Stimulated activated CD4-positive, alpha-beta T cell treated with anti-CD3 and anti-CD28 coated beads, Interleukin-4, amount 100 ng/mL, for 24 hours (primary cell): ENCODE measurements around the gene RIMBP3C.
"Not testable (repeated sequence)": the region's sequence is repeated elsewhere in the genome, so short reads cannot be mapped to it uniquely, and the experiment has no call there.

Experiments used
- DNase-seq: peaks from one replicate; pipeline ENCODE4 v3.0.0-alpha.2; 2020

Gene RIMBP3C

DNA sequence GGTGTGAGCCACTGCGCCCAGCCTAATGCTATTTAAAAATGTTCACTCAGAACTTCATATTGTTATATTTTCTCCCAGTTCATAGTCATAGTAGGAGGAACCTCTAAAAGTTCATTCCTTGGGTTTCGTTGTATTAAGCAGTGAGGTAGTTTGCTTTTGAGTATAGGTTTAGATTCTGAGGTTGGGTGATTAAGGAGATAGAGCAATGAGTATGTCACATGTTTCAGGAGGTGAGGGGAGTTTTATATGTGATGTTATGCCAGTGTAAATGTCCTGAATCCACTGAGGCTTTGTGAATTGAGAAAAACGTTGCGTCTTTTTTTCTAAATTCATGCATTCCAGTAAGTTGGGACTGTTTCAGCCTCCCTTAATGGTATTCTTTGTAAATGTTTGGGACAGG, 20.4 kb upstream of the RIMBP3C start:
- no peak for DNase-seq

GRCh38 chr22:21570398-21570797, 19.1 kb upstream of the RIMBP3C start:
- no peak for DNase-seq

- DNase-seq, result no peak
These were observed 18.4 kb upstream of the RIMBP3C start for GRCh38 chr22:21569459-21570170.

DNA sequence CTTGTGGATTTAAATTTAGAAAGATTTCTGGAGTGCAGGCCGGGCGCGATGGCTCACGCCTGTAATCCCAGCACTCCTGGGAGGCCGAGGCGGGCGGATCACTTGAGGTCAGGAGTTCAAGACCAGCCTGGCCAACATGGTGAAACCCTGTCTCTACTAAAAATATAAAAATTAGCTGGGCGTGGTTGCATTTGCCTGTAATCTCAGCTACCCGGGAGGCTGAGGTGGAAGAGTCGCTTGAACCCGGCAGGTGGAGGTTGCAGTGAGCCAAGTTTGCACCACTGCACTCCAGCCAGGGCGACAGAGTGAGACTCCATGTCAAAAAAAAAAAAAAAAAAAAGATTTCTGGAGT, 17.8 kb upstream of the RIMBP3C start:
- not testable (repeated sequence) for DNase-seq

GRCh38 chr22:21568347-21569075, 17.2 kb upstream of the RIMBP3C start:
- peak; percentile 26 for DNase-seq

DNA sequence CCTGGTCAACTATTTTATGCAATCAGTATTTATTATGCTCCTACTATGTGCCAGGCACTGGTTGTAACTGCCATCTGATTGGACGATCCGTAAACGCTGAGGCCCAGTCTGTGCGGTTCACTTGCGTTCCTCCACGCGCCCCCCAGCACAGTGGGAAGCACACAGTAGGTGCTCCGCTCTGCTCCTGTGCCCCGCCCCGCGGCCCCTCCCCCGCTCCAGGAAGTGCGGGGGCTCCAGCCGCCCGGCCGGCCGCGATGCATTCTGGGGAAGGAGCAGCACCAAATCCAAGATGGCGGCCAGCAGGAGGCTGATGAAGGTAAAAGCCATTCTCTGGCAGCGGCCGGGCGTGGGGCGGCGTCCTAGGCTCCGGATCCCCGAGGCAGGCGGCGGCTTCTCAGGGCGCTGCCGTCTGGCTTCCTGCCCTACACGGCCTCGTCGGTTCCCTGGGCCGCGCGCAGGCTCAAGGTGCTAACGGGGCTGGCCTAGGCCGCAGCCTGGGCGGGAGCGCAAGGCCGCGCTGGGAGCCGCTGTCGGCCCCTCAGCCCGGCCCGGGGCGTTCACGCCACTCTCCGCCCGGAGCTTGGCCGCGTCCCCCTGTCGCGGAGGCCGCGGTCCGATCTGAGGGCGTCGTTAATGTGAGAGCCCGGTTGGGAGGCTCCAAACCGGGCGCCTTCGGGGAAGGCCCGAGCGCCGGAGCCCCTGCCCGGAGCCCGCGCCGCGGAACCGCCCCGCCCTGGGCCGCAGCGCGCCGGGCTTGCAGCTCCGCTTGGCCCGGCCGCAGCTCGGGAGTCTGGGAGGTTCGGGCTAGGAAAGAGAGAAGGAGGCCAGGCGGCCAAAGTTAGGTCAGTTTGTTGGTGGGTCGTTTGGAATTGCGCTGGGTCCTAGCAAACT, 16.4 kb upstream of the RIMBP3C start, which contains the start of gene UBE2L3:
Gene UBE2L3 (plus strand): TSS at position 259 of the 891 bp plus-strand sequence. CDS start 31 bp downstream, at position 290.
- peak; percentile 85 for DNase-seq

DNA sequence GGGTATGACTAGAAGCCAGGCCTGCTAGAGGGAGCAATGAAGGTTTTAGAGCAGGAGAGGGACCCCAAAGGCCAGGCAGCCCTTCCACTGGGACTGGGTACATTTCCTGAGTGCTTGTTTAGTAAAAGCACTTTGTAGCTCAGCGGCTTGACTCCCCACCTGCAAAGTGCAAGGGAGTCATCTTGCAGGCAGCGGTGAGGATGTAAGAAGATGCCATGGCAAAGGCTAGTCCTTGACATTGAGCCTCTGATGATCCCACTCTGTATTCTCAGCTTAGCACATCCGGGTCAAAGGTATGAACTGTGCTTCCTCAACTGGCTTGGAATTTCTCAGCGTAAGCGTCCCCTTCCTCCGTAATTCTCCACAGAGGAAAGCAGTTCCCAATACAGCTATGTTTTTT, 13.2 kb upstream of the RIMBP3C start:
- DNase-seq, result no peak

- DNase-seq, result no peak
These were observed 12.7 kb upstream of the RIMBP3C start for GRCh38 chr22:21563912-21564311.

DNA sequence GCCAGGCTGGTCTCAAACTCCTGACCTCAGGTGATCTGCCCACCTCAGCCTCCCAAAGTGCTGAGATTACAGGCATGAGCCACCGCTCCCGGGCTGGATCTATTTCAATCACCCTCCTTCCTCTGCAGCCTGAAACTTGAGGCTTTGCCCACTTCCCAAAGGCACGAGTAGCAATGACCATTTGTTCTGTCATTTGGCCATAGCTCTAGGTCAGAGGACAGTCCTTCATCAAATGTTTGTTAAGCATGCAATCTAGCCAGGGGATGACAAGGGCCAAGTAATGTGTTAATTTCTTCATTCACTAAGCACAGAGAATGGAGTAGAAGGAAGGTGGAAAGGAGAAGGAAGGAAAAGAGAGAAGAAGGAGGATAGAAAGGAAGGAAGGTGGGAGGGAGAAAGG, 9.4 kb upstream of the RIMBP3C start:
- not testable (repeated sequence) for DNase-seq

DNA sequence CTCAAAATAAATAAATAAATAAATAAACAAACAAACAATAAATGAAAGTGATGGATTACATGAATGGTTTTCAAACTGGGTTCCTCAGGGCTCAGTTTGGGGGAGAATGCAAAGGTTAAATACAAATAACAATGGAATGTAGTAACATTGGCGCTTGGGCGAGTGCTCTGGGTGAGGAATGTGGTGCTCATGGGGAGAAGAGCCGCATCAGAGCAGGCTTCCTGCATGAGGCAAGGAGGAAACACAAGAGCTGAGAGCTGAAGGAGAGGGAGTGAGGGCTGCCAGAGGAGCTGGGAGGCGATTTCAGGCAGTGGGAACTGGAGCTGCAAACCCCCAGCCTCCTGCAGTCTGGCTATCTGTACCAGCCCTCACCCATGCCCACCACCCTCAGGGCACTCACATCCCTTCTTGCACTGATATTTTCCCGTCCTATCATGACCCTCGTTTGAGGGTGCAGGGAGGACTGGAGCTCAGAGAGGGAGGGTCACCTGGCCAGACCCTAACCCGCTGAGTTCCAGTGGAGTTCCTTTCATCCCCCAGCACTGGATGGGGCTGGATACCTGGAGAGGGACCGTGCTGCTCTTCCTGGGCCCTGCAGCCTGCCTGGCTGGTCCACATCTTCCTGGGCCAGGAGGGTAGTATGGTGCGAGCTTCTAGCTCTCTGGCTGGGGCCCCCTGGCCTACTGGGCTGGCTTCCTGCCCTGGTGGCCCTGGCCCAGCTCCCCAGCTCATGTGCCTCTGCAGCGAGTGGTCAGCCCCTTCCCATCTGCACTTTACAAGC, 8.3 kb upstream of the RIMBP3C start:
- DNase-seq, result not testable (repeated sequence)

GRCh38 chr22:21550678-21551047, 598 bp downstream of the RIMBP3C start:
- DNase-seq, result not testable (repeated sequence)

DNA sequence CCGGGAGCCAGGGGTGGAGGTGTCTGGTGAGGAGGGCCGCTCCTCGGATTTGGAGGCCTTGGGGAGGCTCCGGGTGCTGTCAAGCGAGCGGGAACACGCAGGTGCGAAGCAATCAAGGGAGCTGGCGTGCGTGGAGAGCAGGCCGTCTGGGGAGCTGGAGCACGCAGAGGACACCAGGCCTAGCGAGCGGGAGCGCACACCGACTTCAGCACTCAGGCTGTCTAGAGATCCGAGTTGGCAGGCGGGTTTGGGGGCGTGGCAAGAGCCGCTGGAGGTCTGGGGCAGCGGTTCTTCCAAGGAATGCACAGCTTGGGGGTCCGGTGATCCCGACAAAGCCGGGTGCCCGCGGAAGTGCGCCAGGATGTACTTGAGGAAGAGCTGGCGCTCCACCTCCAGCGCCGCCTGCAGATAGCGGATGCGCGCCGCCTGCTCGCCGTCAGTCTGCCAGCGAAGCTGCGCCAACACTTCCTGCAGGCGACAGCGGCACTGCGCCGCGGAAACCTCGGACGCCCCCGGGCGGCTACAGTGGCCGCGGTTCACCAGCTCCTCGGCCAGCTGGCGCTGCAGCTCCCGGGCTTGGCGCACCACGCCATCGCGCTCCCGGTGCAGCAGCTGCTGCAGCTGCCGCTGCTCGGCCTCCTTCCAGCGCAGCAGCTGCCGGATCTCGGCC, 1.1 kb downstream of the RIMBP3C start:
- not testable (repeated sequence) for DNase-seq

GRCh38 chr22:21549558-21549957, 1.7 kb downstream of the RIMBP3C start:
- not testable (repeated sequence) for DNase-seq

DNA sequence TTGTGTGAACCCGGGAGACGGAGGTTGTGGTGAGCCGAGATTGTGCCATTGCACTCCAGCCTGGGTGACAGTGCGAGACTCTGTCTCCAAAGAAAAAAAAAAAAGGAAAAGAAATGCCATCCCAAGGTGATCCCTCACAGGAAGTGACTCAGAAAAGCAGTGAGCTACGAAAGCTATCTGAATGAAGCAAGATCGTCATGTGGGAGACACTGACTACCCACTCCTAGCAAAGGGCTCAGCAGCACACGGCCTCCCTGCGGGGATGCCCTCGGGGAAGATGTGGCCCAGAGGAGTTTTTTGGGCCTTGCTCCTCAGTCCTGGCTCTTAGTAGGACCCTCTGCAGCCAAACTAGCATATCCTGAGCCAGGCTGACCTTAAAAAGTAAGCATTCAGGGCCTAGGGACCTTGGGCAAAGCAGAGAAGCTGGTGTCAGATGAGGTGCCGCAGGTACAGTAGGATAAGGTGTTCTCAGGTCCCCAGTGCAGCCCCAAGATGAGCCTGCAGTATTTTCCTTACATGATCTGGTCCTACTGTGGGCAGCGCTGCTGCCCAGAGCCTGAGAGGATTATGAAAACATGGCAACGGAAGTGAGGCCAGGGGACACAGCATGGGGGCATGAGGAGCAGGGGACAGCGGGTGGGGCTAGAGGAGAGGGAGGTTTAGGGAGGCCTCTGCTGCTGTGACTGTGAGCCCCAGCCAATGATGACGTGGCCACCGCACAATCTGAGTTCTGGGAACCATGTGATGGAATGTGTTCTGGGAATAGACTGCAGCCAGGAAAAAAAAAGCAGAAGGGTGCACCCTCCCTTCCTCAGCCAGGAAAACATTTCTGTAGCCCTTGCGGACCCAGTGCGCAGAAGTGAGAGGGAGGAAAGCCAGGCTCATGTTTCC, 6.6 kb downstream of the RIMBP3C start:
- DNase-seq, result not testable (repeated sequence)

GRCh38 chr22:21539862-21540261, 11.4 kb downstream of the RIMBP3C start:
- DNase-seq, result not testable (repeated sequence)

- DNase-seq, result not testable (repeated sequence)
These were observed 18.2 kb downstream of the RIMBP3C start for GRCh38 chr22:21532863-21533648.

DNA sequence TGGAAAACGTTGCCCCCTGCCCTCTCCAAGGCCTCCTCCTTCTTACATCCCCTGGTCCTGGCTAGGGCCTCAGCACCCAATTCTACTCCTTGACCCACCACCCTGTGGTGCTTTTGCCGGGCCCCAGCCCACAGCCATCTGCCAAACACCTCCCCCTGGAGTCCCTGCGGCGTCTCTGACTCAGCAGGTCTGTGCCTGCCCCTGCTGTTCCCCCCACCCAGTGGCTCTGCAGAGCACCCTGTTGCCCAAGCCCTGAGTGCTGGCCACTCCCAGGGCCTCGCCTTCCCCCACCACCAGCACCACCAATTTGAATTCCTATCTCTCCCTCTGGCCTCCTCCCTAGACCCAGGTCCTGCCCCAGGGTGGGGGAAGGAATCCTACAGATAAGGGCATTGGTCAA, 19.7 kb downstream of the RIMBP3C start:
- DNase-seq, result not testable (repeated sequence)

DNA sequence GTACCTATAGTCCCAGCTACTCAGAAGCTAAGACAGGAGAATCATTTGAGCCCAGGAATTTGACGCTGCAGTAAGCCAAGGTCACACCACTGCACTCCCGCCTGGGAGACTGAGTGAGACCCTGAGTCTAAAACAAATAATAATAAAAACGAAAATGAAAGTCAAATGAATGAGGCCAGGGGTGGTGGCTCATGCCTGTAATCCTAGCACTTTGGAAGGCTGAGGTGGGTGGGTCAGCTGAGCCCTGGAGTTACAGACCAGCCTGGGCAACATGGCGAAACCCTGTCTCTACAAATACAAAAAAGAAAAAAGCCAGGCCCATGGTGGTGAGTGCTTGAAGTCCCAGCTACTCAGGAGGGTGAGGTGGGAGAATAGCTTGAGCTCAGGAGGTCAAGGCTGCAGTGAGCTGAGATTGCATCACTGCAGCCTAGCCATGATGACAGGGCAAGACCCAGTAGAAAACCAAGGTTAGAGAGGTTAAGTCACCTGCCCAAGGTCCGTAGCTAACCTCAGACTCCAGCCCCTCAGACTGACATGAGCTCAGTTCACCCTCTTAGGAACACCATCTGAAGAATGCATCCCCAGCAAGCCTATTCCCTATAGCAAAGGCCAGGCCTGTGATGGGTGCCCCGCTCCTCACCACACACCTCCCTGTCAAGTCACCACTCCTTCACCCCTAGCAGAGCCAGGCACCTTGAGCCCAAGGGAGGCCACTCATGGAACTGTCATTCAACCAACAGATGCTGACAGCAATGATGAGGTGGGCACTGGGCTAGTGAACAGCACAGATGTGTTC, 24.4 kb downstream of the RIMBP3C start:
- DNase-seq, result not testable (repeated sequence)
